Aorta (tissue), 5 donors: ENCODE results near the gene SLC25A3. TPM values are rescaled to one million over a fixed set of nuclear protein-coding genes. Genes with fewer than 3 reads are reported as not detected.
"Not testable (repeated sequence)": the region's sequence is repeated elsewhere in the genome, so short reads cannot be mapped to it uniquely, and the experiment has no call there.

Experiments
- ATAC-seq: fragments of 200-7000 bp; cut with Tn5 transposase; one replicate; pipeline ENCODE4 v1.9.1; 2022; ENCODE audit warnings: moderate library complexity; ENCODE audit not compliant: low FRiP score
- DNase-seq, 2 donors: peaks; one replicate each; pipeline ENCODE4 v3.0.0-alpha.2; 2020
- H3K27ac ChIP-seq, 2 donors: one replicate each; pipeline ENCODE4 v1.5.1; 2013; ENCODE audit warnings: low read length in 2 of 2, mild to moderate bottlenecking in 2 of 2, moderate library complexity in 2 of 2, control low read depth in 1 of 2, inconsistent platforms in 1 of 2, low read depth in 1 of 2
- H3K27me3 ChIP-seq, 2 donors: one replicate each; pipeline ENCODE4 v1.6.1; 2013; ENCODE audit warnings: control low read depth in 1 of 2, low read length in 1 of 2, mild to moderate bottlenecking in 1 of 2, moderate library complexity in 1 of 2; ENCODE audit not compliant: insufficient read depth in 2 of 2, control insufficient read depth in 1 of 2
- H3K36me3 ChIP-seq, 2 donors: one replicate each; pipeline ENCODE4 v1.6.1; 2013; ENCODE audit warnings: control low read depth in 1 of 2, low read length in 1 of 2, mild to moderate bottlenecking in 1 of 2; ENCODE audit not compliant: insufficient read depth in 2 of 2, control insufficient read depth in 1 of 2
- H3K4me1 ChIP-seq, 2 donors: one replicate each; pipeline ENCODE4 v1.6.1; 2013; ENCODE audit warnings: low read length in 2 of 2, control low read depth in 1 of 2, mild to moderate bottlenecking in 1 of 2, moderate library complexity in 1 of 2; ENCODE audit not compliant: insufficient read depth in 2 of 2, control insufficient read depth in 1 of 2
- H3K4me3 ChIP-seq, 2 donors: one replicate each; pipeline ENCODE4 v1.5.1; 2013; ENCODE audit warnings: low read length in 2 of 2, control low read depth in 1 of 2, mild to moderate bottlenecking in 1 of 2
- H3K9me3 ChIP-seq: one replicate; pipeline ENCODE4 v1.6.1; 2013; ENCODE audit warnings: mild to moderate bottlenecking, low read length; ENCODE audit not compliant: control insufficient read depth
- WGBS, 2 donors: extraction: QIAGEN DNeasy Blood & Tissue Kit; methylation state at CpG; one replicate each; pipeline ENCODE4 v1.1.7; 2013; 5-methylcytosine and 5-hydroxymethylcytosine counted together
- intact Hi-C, 2 donors: fragments of 100-400 bp; cut with DNase I; formaldehyde crosslinking; loops; one replicate each; pipeline versions ENCODE4 v1.14.2 to v1.15.0; 2022
- long read RNA-seq, 2 donors: library from polyadenylated mRNA; unstranded; transcript quantifications; one replicate each; pipeline ENCODE4 v2.0.0, GENCODE V29; 2020 to 2021
- polyA plus RNA-seq, 2 donors: library from polyadenylated mRNA; stranded (reverse); fragments of 200-250 nt; gene quantifications; one replicate each; pipeline ENCODE4 v1.2.3, GENCODE V29; 2013
- total RNA-seq, 2 donors: library from RNA; stranded (reverse); fragmentation: NEBNext Ultra II Directional; extraction: Animal tissue kit (Norgen Biotek cat#: 25700); gene quantifications; one replicate each; pipeline ENCODE4 v1.2.1, GENCODE V29; 2021
- donor health status: healthy with polysubstance abuse.
- donor health status: Bipolar disorder and iron deficiency.
- donor health status: DM: no; HTN: no; CAD: no.
- donor health status: DM: no; HTN: no; CAD: no.
- donor health status: DM: yes; HTN: yes; CAD: no.

SLC25A3 gene
- total RNA-seq: 100 to 1,000 TPM; 310 to 358 TPM
- polyA plus RNA-seq: 100 to 1,000 TPM; 466 to 523 TPM
- long read RNA-seq, donor 1, full-length matches to known transcripts: 1,268 of 1,314 reads
- long read RNA-seq, donor 1, partial matches to known transcripts: 15 of 1,314 reads
- long read RNA-seq, donor 1, other reads (novel, unspliced or antisense): 31 of 1,314 reads
- long read RNA-seq, donor 2, full-length matches to known transcripts: 83 of 95 reads
- long read RNA-seq, donor 2, partial matches to known transcripts: 10 of 95 reads
- long read RNA-seq, donor 2, other reads (novel, unspliced or antisense): 2 of 95 reads

DNA sequence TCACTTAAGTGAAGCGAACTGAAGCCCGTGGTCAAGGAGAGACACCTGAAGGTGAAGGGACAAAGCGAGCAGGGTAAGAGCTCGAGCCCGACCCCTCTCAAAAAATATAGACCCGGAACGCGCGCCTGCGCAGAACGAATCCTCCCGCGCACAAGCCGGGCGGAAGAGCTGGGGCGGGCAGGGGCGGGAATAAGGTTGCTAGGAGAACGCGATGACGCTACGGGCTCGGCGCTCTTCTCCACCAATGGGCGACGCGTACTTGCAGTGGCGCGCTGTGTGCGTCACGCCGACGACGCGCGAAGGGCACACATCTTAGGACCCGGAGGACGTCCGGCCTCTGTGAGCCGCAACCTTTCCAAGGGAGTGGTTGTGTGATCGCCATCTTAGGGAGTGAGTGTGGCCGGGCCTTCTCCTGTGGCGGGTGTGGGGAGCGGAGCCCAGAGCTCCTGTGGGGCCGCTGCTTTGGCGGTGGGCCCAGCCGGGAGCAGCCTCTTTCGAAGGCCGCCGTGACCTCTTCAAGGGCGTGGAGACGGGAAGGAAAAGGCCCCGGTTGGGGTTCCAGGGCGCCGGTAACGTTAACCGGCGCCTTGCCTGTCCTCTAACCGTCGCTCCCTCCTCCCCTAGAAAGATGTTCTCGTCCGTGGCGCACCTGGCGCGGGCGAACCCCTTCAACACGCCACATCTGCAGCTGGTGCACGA is at the start of gene SLC25A3:
Gene SLC25A3, plus strand, starts transcription at position 336 of the 699 bp plus-strand sequence. Its CDS starts 293 bp downstream, at position 629.
- H3K27ac ChIP-seq: peak within 1 kb of the TSS; percentile 69 to 93
- H3K27me3 ChIP-seq: no peaks in the 10 kb centered on the region
- no peaks in the 10 kb centered on the region for H3K36me3 ChIP-seq
- H3K4me1 ChIP-seq: no peaks in the 10 kb centered on the region
- intact Hi-C loops: loop anchor here (2.0 to 10.0 kb wide), 3 partner anchors 51 to 176 kb away; partner anchors contain the start of genes APAF1 (in 2 of the 2) and IKBIP (in 2 of the 2)
- peak; percentile 100 for ATAC-seq
- H3K9me3 ChIP-seq: no peaks in the 10 kb centered on the region
- 0% methylated on average over 63 to 67 of the region's 67 CpGs for WGBS, 2 donors
- DNase-seq: peak; percentile 98
- peak within 1 kb of the TSS; percentile 59 to 98 for H3K4me3 ChIP-seq

DNA sequence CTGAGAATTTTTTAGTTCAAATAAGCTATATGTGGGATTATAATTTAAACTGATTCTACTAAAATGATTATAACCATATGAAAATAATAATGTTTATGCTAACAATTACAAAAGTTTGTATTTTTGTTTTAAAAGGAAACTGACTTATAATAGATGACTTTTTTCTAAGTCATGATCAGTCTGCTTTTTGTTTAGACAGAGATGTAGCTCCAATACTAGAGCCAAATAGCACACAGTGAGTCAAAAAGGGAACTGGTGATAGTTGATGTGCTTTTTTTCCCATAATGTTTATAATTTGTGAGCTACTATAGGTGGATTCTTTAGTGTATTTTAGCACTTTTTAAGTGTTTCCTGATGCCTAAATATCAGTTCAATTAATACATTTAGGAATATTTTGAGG is 49.8 kb upstream of the SLC25A3 start:
- Histone ChIP-seq H3K36me3 (no peaks in the 10 kb centered on the region), H3K27me3 (no peaks in the 10 kb centered on the region), H3K27ac (no peak overlapping the region), H3K9me3 (no peaks in the 10 kb centered on the region), H3K4me1 (no peaks in the 10 kb centered on the region), H3K4me3 (no peak overlapping the region)
- intact Hi-C loops: no loop called here
- ATAC-seq (no peak), DNase-seq (no peak)

DNA sequence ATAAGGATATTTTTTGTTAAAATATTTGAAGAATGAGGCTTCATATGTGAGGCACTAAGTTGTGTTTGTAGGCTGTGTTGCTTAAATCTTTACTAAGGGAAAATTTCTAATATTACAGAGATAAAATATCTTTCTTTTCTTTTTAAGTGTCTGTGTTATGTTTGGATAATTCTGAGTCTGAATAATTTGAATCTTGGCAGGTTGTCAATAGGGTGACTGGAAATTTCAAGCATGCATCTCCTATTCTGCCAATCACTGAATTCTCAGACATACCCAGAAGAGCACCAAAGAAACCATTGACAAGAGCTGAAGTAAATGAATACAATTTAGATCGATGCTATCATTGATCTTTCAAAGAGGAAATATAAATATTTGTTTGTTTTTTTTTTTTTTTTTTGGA is 48.7 kb upstream of the SLC25A3 start:
- H3K27ac ChIP-seq: no peak overlapping the region
- intact Hi-C loops: no loop called here
- WGBS, 2 donors: 65 to 76% methylated on average over 1 of the region's 1 CpG
- DNase-seq: no peak
- H3K36me3 ChIP-seq: no peaks in the 10 kb centered on the region
- H3K4me3 ChIP-seq: no peak overlapping the region
- H3K27me3 ChIP-seq: no peaks in the 10 kb centered on the region
- no peaks in the 10 kb centered on the region for H3K4me1 ChIP-seq
- ATAC-seq: no peak
- no peaks in the 10 kb centered on the region for H3K9me3 ChIP-seq

DNA sequence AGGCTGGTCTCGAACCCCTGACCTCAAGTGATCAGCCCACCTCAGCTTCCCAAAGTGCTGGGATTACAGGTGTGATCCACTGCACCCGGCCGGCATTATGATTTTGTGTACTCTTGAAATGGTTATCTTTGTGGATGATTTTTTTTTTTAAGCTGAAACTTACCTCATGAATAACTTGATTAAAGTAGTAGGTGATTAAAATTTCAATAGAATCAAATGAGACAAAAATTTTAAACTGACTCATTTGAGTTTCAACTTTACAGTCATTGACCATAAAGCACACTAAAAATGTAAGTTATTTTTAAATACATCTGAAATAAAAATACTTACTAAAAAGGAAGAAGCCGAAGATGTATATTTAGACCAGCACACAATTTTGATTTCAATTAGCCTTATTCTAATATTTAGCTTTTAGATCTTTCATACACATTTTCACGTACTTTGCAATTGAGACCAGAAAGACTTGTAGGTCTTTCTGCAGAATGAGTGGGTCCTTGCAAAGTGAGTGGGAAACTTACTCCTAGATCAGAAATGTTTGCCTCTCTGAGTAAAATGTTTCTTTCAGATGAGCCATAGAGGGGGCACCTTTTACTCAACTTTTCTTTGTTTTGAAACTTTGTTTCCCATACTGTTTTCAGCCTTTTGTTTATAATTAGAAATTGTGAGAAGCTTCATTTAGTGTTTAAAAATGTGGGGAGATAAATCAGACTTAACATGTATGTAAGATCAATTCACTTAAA is 43.9 kb upstream of the SLC25A3 start:
- 93 to 95% methylated on average over 5 of the region's 5 CpGs for WGBS, 2 donors

DNA sequence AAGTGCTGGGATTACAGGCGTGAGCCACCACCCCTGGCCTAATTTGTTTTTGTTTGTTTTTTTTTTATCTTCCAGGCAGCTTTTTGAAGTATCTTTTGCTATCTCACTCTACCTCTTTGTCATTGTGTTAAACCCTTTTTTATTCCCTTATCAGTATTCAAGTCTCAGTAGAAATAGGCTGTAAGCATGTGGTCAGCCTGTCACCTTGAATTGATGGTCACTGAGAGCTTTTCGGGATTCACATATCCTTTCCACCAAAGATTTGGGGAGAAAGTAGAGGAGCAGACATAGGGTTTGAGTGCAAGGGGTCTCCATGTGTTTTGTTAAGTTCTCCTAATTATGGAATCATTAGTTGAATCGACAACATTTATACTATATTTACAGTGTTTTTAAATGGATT is 41.7 kb upstream of the SLC25A3 start:
- Histone ChIP-seq H3K9me3 (no peaks in the 10 kb centered on the region), H3K27ac (no peak overlapping the region), H3K27me3 (no peaks in the 10 kb centered on the region), H3K36me3 (peaks cover 0 to 2% of the 10 kb centered on the region in 2 donors), H3K4me1 (no peaks in the 10 kb centered on the region), H3K4me3 (no peak overlapping the region)
- intact Hi-C loops: no loop called here
- 96 to 98% methylated on average over 3 of the region's 3 CpGs for WGBS, 2 donors
- ATAC-seq (no peak), DNase-seq (no peak)

More for the DNA sequence above, 43.9 kb upstream of the SLC25A3 start:
- no peaks in the 10 kb centered on the region for H3K27me3 ChIP-seq
- H3K27ac ChIP-seq: no peak overlapping the region
- H3K36me3 ChIP-seq: peaks cover 0 to 2% of the 10 kb centered on the region in 2 donors
- ATAC-seq: no peak
- no peak overlapping the region for H3K4me3 ChIP-seq
- intact Hi-C loops: no loop called here
- no peaks in the 10 kb centered on the region for H3K4me1 ChIP-seq
- DNase-seq: no peak
- no peaks in the 10 kb centered on the region for H3K9me3 ChIP-seq

DNA sequence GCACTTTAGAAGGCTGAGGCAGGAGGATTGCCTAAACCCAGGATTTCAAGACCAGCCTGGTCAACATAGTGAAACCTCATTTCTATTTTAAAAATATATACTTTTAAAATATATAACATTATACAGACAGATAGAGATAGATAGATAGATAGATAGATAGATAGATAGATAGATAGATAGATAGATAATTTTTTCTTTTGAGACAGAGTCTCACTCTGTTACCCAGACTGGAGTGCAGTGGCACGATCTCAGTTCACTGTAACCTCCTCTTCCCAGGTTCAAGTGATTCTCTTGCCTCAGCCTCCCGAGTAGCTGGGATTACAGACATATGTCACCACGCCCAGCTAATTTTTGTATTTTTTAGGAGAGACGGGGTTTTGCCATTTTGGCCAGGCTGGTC is 35.4 kb upstream of the SLC25A3 start:
- H3K27me3 ChIP-seq, intact Hi-C loops, H3K4me3 ChIP-seq, DNase-seq, H3K9me3 ChIP-seq, H3K4me1 ChIP-seq, ATAC-seq, H3K36me3 ChIP-seq, H3K27ac ChIP-seq: not testable (repeated sequence)
- WGBS, 2 donors: 84 to 88% methylated on average over 4 of the region's 4 CpGs

DNA sequence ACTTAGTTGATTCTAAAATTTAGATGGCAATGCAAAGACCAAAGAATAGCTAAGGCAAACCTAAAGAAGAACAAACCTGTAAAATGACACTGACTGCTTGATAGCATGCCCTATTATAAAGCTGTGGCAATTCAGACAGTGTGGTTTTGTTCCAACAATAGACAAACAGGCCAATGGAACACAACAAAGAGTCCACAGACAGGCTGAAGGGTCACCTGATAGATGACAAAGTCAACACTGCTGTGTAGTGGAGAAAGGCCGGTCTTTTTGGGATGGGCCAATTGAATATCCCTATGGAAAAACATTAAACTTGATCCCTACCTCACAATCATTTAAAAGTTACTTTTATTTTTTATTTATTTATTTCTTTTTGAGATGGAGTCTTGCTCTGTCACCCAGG is 33.8 kb upstream of the SLC25A3 start:
- Histone ChIP-seq H3K36me3 (no peaks in the 10 kb centered on the region), H3K27me3 (no peaks in the 10 kb centered on the region), H3K4me3 (no peak overlapping the region), H3K4me1 (no peaks in the 10 kb centered on the region), H3K9me3 (no peaks in the 10 kb centered on the region), H3K27ac (no peak overlapping the region)
- 45 to 96% methylated on average over 1 of the region's 1 CpG for WGBS, 2 donors
- no peak for DNase-seq
- no peak for ATAC-seq
- intact Hi-C loops: no loop called here

DNA sequence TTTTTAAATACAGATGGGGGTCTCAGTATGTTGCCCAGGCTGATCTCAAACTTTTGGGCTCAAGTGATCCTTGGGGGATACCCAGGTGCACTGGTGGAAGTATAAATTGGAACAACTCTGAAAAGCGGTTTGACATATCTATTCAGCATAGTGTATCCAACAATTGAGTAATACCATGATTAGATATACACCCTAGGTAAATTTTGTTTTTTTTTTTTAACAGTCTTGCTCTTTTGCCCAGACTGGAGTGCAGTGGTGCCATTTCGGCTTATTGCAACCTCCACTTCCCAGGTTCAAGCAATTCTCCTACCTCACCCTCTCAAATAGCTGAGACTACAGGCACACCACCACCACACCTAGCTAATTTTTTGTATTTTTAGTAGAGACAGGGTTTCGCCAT is 31.6 kb upstream of the SLC25A3 start:
- DNase-seq (no peak), ATAC-seq (no peak)
- Histone ChIP-seq H3K27me3 (no peaks in the 10 kb centered on the region), H3K4me3 (no peak overlapping the region), H3K9me3 (no peaks in the 10 kb centered on the region), H3K4me1 (no peaks in the 10 kb centered on the region), H3K36me3 (no peaks in the 10 kb centered on the region), H3K27ac (no peak overlapping the region)
- whole genome bisulfite sequencing, 2 donors: 95 to 96% methylated on average over 3 of the region's 3 CpGs
- intact Hi-C loops: no loop called here
